Liver (tissue), 3 donors: Measurements from ENCODE around the gene ADRA2B.
"Not testable (repeated sequence)": the region's sequence is repeated elsewhere in the genome, so short reads cannot be mapped to it uniquely, and the experiment has no call there.

Experiments used
- EGR1 ChIP-seq, 2 donors: IDR thresholded peaks; 2 replicates each; pipeline ENCODE4 v1.6.1; 2016 to 2018; ENCODE audit warnings: antibody characterized with exemption in 2 of 2, low read depth in 2 of 2
- FOXA1 ChIP-seq: IDR thresholded peaks from 2 replicates; pipeline ENCODE4 v1.6.1; 2016; ENCODE audit warnings: antibody characterized with exemption
- GABPA ChIP-seq, 2 donors: IDR thresholded peaks in 1 of 2; conservative IDR thresholded peaks in 1 of 2; 2 replicates each; pipeline ENCODE4 v1.6.1; 2016; ENCODE audit warnings: antibody characterized with exemption in 2 of 2, mild to moderate bottlenecking in 1 of 2, moderate library complexity in 1 of 2
- HNF4G ChIP-seq: IDR thresholded peaks from 2 replicates; pipeline ENCODE4 v1.6.1; 2016; ENCODE audit warnings: antibody characterized with exemption
- JUND ChIP-seq, 2 donors: IDR thresholded peaks; 2 replicates each; pipeline ENCODE4 v1.6.1; 2016; ENCODE audit warnings: antibody characterized with exemption in 2 of 2
- RAD21 ChIP-seq, 2 donors: IDR thresholded peaks; 2 replicates each; pipeline ENCODE4 v1.6.1; 2016; ENCODE audit warnings: antibody characterized with exemption in 2 of 2, mild to moderate bottlenecking in 2 of 2
- TAF1 ChIP-seq: conservative IDR thresholded peaks from 2 replicates; pipeline ENCODE4 v1.6.1; 2016; ENCODE audit warnings: antibody characterized with exemption, mild to moderate bottlenecking
- YY1 ChIP-seq: IDR thresholded peaks from 2 replicates; pipeline ENCODE4 v1.6.1; 2016; ENCODE audit warnings: antibody characterized with exemption, mild to moderate bottlenecking
- TF ChIP-seq, protein P1 (sequence below): IDR thresholded peaks from 2 replicates; pipeline ENCODE4 v1.6.1; 2016; ENCODE audit warnings: antibody characterized with exemption
- TF ChIP-seq, protein P2 (sequence below): fragments of 150-350 bp; IDR thresholded peaks from 2 replicates; pipeline ENCODE4 v1.5.1; 2017; ENCODE audit warnings: improper control_type of control experiment, low read depth, low read length; ENCODE audit not compliant: missing input control
- TF ChIP-seq, protein P3 (sequence below): IDR thresholded peaks from 2 replicates; pipeline ENCODE4 v1.6.1; 2016; ENCODE audit warnings: antibody characterized with exemption, mild to moderate bottlenecking
- TF ChIP-seq, protein P4 (sequence below): IDR thresholded peaks from 2 replicates; pipeline ENCODE4 v1.6.1; 2016; ENCODE audit warnings: antibody characterized with exemption
- TF ChIP-seq, protein P5 (sequence below): IDR thresholded peaks from 2 replicates; pipeline ENCODE4 v1.6.1; 2016; ENCODE audit warnings: antibody characterized with exemption
- donor health status: healthy.
- donor health status: healthy.

DNA sequence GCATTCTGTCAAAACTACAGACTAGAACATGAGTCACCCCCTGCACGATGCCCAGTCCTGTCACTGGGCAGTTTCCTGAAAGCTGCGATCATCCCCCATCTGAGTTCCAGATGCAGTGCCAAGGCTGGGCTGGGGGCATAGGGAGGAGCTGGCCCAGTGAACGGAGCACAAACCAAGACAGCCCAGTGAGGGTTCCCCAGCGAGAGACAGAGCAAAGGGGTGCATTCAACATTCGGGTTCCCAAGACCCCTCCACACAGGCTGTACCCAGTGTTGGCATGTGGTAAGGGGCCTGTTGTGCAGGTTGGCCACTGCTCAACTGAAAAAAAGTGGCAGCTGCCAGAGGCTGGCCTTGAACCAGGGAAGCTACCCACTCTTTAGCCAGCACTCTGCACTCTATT is 46.0 kb downstream of the ADRA2B start:
- TF ChIP-seq, protein P1, sequence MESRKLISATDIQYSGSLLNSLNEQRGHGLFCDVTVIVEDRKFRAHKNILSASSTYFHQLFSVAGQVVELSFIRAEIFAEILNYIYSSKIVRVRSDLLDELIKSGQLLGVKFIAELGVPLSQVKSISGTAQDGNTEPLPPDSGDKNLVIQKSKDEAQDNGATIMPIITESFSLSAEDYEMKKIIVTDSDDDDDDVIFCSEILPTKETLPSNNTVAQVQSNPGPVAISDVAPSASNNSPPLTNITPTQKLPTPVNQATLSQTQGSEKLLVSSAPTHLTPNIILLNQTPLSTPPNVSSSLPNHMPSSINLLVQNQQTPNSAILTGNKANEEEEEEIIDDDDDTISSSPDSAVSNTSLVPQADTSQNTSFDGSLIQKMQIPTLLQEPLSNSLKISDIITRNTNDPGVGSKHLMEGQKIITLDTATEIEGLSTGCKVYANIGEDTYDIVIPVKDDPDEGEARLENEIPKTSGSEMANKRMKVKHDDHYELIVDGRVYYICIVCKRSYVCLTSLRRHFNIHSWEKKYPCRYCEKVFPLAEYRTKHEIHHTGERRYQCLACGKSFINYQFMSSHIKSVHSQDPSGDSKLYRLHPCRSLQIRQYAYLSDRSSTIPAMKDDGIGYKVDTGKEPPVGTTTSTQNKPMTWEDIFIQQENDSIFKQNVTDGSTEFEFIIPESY = not testable (repeated sequence)
- TF ChIP-seq, protein P2, sequence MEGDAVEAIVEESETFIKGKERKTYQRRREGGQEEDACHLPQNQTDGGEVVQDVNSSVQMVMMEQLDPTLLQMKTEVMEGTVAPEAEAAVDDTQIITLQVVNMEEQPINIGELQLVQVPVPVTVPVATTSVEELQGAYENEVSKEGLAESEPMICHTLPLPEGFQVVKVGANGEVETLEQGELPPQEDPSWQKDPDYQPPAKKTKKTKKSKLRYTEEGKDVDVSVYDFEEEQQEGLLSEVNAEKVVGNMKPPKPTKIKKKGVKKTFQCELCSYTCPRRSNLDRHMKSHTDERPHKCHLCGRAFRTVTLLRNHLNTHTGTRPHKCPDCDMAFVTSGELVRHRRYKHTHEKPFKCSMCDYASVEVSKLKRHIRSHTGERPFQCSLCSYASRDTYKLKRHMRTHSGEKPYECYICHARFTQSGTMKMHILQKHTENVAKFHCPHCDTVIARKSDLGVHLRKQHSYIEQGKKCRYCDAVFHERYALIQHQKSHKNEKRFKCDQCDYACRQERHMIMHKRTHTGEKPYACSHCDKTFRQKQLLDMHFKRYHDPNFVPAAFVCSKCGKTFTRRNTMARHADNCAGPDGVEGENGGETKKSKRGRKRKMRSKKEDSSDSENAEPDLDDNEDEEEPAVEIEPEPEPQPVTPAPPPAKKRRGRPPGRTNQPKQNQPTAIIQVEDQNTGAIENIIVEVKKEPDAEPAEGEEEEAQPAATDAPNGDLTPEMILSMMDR = not testable (repeated sequence)
- TF ChIP-seq FOXA1; EGR1 (IDR thresholded peaks at IDR 0.05; ENCODE audit: low read depth in 2 of 2); TAF1; GABPA (IDR thresholded peaks at IDR 0.05 in 1 of 2, conservative IDR thresholded peaks at IDR 0.05 in 1 of 2); JUND (IDR thresholded peaks at IDR 0.05); HNF4G; YY1; RAD21 (IDR thresholded peaks at IDR 0.05): not testable (repeated sequence)
- TF ChIP-seq, protein P3, sequence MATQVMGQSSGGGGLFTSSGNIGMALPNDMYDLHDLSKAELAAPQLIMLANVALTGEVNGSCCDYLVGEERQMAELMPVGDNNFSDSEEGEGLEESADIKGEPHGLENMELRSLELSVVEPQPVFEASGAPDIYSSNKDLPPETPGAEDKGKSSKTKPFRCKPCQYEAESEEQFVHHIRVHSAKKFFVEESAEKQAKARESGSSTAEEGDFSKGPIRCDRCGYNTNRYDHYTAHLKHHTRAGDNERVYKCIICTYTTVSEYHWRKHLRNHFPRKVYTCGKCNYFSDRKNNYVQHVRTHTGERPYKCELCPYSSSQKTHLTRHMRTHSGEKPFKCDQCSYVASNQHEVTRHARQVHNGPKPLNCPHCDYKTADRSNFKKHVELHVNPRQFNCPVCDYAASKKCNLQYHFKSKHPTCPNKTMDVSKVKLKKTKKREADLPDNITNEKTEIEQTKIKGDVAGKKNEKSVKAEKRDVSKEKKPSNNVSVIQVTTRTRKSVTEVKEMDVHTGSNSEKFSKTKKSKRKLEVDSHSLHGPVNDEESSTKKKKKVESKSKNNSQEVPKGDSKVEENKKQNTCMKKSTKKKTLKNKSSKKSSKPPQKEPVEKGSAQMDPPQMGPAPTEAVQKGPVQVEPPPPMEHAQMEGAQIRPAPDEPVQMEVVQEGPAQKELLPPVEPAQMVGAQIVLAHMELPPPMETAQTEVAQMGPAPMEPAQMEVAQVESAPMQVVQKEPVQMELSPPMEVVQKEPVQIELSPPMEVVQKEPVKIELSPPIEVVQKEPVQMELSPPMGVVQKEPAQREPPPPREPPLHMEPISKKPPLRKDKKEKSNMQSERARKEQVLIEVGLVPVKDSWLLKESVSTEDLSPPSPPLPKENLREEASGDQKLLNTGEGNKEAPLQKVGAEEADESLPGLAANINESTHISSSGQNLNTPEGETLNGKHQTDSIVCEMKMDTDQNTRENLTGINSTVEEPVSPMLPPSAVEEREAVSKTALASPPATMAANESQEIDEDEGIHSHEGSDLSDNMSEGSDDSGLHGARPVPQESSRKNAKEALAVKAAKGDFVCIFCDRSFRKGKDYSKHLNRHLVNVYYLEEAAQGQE = not testable (repeated sequence)
- TF ChIP-seq, protein P4, sequence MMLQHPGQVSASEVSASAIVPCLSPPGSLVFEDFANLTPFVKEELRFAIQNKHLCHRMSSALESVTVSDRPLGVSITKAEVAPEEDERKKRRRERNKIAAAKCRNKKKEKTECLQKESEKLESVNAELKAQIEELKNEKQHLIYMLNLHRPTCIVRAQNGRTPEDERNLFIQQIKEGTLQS = not testable (repeated sequence)
- TF ChIP-seq, protein P5, sequence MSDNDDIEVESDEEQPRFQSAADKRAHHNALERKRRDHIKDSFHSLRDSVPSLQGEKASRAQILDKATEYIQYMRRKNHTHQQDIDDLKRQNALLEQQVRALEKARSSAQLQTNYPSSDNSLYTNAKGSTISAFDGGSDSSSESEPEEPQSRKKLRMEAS = not testable (repeated sequence)
